Medulla oblongata (tissue), 1 donor: ENCODE data around the gene CACNG7.

Experiments used
- DNase-seq: peaks from one replicate; pipeline ENCODE4 v3.0.0-alpha.2; 2015; ENCODE audit errors: extremely low spot score

Gene CACNG7

DNA sequence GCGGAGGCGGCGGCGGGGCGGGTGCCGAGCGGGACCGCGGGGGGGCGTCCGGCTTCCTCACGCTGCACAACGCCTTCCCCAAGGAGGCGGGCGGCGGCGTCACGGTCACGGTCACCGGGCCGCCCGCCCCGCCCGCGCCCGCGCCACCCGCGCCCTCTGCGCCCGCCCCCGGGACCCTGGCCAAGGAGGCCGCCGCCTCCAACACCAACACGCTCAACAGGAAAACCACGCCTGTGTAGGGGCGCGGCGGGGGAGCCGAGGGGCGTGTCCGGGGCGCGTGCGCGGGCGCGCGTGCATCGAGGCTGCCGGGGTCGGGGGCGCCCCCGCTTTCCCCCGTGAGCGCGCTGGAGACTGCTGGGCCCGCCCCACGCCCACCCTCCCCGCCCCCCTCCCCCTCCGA is 73.5 kb downstream of the CACNG7 start:
- no peak for DNase-seq

- no peak for DNase-seq
These were observed 74.6 kb downstream of the CACNG7 start for GRCh38 chr19:53983457-53984289.

DNA sequence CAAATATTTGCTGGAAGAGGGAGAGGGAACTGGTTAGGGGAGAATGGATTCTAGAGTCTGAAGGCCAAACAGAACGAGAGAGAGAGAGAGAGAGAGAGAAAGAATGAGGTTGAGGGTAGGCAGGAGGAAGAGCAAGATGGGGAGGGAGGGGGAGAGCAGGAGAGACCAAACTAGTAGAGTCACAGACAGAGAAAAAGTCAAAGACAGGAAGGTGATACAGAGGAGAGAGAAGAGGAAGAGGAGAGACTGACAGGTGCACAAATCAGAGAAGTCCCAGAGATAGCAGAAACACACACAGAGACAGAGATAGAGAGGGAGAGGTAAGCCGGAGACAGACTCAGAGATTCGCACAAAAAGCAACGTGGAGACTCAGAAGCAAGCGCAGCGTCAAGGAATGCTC is 76.8 kb downstream of the CACNG7 start:
- no peak for DNase-seq

DNA sequence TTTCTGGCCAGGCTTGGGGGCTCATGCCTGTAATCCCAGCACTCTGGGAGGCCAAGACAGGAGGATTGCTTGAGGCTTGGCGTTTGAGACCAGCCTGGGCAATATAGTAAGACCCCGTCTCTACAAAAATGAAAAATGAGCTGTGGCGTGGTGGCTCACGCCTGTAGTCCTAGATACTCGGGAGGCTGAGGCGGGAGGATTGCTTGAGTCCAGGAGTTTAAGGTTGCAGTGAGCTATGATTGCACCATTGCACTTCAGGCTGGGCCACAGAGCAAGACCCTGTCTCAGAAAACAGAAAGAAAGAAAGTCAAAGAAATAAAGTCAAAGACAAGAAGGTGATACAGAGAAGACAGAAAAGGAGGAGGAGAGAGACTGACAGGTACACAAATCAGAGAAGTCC is 79.9 kb downstream of the CACNG7 start:
- no peak for DNase-seq

- DNase-seq, result no peak
These were observed 80.8 kb downstream of the CACNG7 start for GRCh38 chr19:53989600-53990533.

- DNase-seq, result no peak
These were observed 82.4 kb downstream of the CACNG7 start, which contains the start of gene CACNG6 for GRCh38 chr19:53991224-53992113. Gene CACNG6 (plus strand): TSS chr19:53991637. CDS start chr19:53992878, 1,241 bp downstream.

GRCh38 chr19:53992211-53992610 is 83.1 kb downstream of the CACNG7 start:
- DNase-seq, result no peak

- DNase-seq, result no peak
These were observed 83.7 kb downstream of the CACNG7 start for GRCh38 chr19:53992815-53993214.

DNA sequence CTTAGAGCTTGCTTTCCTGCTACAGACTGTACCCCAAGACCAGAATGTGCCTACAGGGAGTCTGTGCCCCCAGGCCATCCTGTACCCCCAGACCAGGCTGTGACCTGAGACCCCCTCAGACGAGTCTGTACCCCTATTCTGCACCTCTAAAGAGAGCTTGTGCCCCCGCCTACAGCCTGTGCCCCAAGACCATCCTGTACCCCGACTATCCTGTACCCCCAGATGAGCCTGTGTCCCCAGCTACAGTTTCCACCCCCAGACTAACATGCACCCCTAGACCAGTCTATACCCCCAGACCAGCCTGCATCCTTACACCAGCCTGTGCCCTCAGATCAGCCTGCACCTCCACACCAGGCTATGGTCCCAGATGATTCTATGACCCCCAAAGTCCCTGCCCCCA is 84.4 kb downstream of the CACNG7 start:
- DNase-seq, result no peak
